Testis (tissue), 2 donors: ENCODE data around the gene FOXRED2.

Experiments used
- CTCF ChIP-seq, 3 experiments: fragments of 450-650 bp in 2 of 3; fragments of 200-600 bp in 1 of 3; sonication (generic) in 1 of 3; IDR thresholded peaks; one replicate each; pipeline ENCODE4 v1.5.1; 2016 to 2019; ENCODE audit warnings: antibody characterized with exemption in 3 of 3, mild to moderate bottlenecking in 2 of 3, moderate library complexity in 1 of 3
- POLR2A ChIP-seq: fragments of 450-650 bp; IDR thresholded peaks from one replicate; pipeline ENCODE4 v1.6.1; 2017; ENCODE audit warnings: antibody characterized with exemption, mild to moderate bottlenecking, moderate library complexity

- TF ChIP-seq CTCF (IDR thresholded peaks at IDR 0.05), result no peak
- no peak for TF ChIP-seq POLR2A
Observed at GRCh38 chr22:36536717-36537116, 29.9 kb upstream of the FOXRED2 start.
